SU-DHL-6 (cell line): ENCODE data around the gene GDNF.

ENCODE experiments used
- EZH2phosphoT487 ChIP-seq: fragments of 200-600 bp; sonication (generic), shearing (Covaris generic); conservative IDR thresholded peaks from 2 replicates; pipeline ENCODE4 v1.6.1; 2018; ENCODE audit warnings: mild to moderate bottlenecking, antibody characterized with exemption, low read length, moderate library complexity, mixed read lengths
- TF ChIP-seq, protein P1 (sequence below): fragments of 200-600 bp; sonication (generic); IDR thresholded peaks from one replicate; pipeline ENCODE4 v1.5.1; 2017; ENCODE audit warnings: antibody characterized with exemption, mild to moderate bottlenecking, low read length, moderate library complexity; ENCODE audit not compliant: insufficient read depth, poor library complexity, severe bottlenecking

- TF ChIP-seq, protein P1, sequence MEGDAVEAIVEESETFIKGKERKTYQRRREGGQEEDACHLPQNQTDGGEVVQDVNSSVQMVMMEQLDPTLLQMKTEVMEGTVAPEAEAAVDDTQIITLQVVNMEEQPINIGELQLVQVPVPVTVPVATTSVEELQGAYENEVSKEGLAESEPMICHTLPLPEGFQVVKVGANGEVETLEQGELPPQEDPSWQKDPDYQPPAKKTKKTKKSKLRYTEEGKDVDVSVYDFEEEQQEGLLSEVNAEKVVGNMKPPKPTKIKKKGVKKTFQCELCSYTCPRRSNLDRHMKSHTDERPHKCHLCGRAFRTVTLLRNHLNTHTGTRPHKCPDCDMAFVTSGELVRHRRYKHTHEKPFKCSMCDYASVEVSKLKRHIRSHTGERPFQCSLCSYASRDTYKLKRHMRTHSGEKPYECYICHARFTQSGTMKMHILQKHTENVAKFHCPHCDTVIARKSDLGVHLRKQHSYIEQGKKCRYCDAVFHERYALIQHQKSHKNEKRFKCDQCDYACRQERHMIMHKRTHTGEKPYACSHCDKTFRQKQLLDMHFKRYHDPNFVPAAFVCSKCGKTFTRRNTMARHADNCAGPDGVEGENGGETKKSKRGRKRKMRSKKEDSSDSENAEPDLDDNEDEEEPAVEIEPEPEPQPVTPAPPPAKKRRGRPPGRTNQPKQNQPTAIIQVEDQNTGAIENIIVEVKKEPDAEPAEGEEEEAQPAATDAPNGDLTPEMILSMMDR, result no peak
- no peak for TF ChIP-seq EZH2phosphoT487
Measured at GRCh38 chr5:37831821-37832534, 7.9 kb downstream of the GDNF start.
